ENCODE data around the gene PURA.

PURA gene

DNA sequence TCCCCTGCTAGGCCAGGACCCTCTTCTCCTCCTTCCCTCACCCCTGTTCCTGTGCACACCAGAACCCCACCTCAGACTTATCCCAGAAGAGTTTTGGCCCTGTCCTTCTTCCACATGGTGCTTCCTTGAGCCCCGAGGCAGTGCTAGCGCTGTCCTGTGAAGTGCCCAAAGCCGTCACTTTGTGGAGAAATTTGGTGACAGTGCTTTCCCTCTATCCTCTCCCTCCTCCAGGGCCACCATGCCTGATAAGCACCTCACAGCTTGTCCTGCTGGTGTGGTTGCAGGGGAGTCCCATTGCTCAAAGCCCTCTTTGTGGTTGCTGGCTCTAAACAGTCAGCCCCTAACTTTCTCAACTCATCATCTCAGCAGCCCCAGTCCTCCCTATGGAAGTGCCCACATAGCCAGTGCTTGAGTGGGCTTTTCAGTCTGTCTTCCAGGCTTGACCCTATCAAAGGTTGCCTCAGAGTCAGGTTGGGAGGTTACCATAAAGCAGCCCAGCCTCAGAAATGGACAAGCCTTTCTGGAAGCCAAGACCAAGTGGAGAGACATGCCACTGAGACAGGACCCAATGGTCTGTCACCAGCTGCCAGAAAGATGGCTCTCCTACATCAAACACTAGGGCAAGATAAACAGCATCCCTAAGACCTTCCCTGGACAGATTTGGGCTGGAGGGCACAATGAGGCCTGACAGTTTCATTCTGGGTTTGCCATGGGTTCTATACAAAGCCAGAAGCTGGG is 29.8 kb downstream of the PURA start:
- TF ChIP-seq MYC (IDR thresholded peaks at IDR 0.05; ENCODE audit: low read depth, low read length) (no peak), CTCF (IDR thresholded peaks at IDR 0.05; ENCODE audit: low read depth, low read length) (no peak), POLR2A (IDR thresholded peaks at IDR 0.05; ENCODE audit: extremely low read depth, insufficient read length) (no peak)
- TF ChIP-seq, protein P1, sequence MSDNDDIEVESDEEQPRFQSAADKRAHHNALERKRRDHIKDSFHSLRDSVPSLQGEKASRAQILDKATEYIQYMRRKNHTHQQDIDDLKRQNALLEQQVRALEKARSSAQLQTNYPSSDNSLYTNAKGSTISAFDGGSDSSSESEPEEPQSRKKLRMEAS (IDR thresholded peaks at IDR 0.05; ENCODE audit: low read depth, low read length): no peak

GRCh38 chr5:140145256-140145655 is 31.3 kb downstream of the PURA start:
- TF ChIP-seq POLR2A (IDR thresholded peaks at IDR 0.05; ENCODE audit: extremely low read depth, insufficient read length): no peak
- TF ChIP-seq CTCF (IDR thresholded peaks at IDR 0.05; ENCODE audit: low read depth, low read length): no peak
- no peak for TF ChIP-seq MYC (IDR thresholded peaks at IDR 0.05; ENCODE audit: low read depth, low read length)
- DNase-seq (ENCODE audit: low read depth): no peak
- no peak overlapping the region for H3K4me3 ChIP-seq (ENCODE audit: low read depth, low read length)

More for the DNA sequence above, 29.8 kb downstream of the PURA start:
- no peak for DNase-seq (ENCODE audit: low read depth)
- H3K4me3 ChIP-seq (ENCODE audit: low read depth, low read length): no peak overlapping the region

DNA sequence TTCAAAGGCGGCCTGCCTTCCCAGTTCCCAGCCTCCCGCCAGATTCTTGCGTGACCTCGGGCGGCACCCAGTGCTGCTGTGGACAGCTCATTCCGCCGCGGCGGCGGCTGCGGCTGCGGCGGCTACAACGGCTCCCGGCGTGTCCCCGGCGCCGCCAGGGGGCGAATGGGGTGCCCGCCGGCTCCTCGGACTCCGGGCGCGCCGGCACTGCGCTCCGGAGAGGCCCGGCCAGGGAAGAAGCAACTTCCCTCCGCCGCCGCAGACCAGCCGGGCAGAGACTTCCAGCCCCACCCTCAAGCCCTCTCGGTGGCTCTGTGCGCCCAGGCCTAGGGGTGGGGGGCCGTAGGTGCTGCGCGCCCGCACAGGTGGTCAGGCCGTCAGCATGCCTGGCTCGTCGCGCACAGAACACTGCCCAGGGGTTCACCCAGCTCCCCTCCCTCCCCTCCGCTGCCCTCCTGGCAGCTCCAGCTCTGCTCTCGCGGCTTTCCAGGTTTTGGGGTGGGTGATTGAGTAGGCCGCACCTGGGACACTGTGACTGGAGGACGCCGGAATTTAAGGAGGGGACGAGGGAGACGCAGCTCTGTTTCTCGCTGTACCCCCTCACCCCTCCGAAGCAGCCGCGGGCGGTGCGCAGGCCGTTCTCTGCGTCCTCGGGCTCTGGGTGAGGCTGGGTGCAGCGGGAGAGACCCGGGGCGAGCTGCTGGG is 32.1 kb downstream of the PURA start:
- H3K4me3 ChIP-seq (ENCODE audit: low read depth, low read length): no peak overlapping the region
- TF ChIP-seq, protein P1 (IDR thresholded peaks at IDR 0.05; ENCODE audit: low read depth, low read length): no peak
- TF ChIP-seq MYC (IDR thresholded peaks at IDR 0.05; ENCODE audit: low read depth, low read length): no peak
- peak; percentile 51 for TF ChIP-seq CTCF (IDR thresholded peaks at IDR 0.05; ENCODE audit: low read depth, low read length)
- TF ChIP-seq POLR2A (IDR thresholded peaks at IDR 0.05; ENCODE audit: extremely low read depth, insufficient read length): no peak
- peak; percentile 82 for DNase-seq (ENCODE audit: low read depth)

- no peak for DNase-seq (ENCODE audit: low read depth)
- H3K4me3 ChIP-seq (ENCODE audit: low read depth, low read length): no peak overlapping the region
- TF ChIP-seq MYC (IDR thresholded peaks at IDR 0.05; ENCODE audit: low read depth, low read length): no peak
- no peak for TF ChIP-seq CTCF (IDR thresholded peaks at IDR 0.05; ENCODE audit: low read depth, low read length)
- TF ChIP-seq, protein P1 (IDR thresholded peaks at IDR 0.05; ENCODE audit: low read depth, low read length): no peak
- no peak for TF ChIP-seq POLR2A (IDR thresholded peaks at IDR 0.05; ENCODE audit: extremely low read depth, insufficient read length)
Measured at GRCh38 chr5:140146523-140146842, 32.6 kb downstream of the PURA start.

DNA sequence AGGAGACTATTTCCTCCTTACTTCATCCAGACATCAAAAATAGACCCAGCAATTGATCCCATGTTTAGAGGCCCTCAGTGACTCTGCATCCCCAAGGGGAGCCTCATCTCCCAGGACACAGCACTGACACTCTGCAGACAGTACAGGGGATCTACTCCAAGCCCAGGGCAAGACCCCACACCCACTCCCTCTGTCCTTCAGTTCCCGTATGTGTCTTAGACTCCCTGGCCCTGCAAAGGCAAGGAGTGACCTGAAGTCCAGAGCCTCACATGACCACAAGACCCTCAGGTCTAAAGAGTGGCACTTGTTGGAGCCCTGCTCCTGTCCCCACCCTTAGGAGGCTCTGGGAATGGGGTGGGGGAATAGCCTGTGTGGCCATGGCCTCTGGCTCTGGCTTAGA is 33.6 kb downstream of the PURA start:
- no peak overlapping the region for H3K4me3 ChIP-seq (ENCODE audit: low read depth, low read length)
- DNase-seq (ENCODE audit: low read depth): no peak
- no peak for TF ChIP-seq POLR2A (IDR thresholded peaks at IDR 0.05; ENCODE audit: extremely low read depth, insufficient read length)
- TF ChIP-seq, protein P1 (IDR thresholded peaks at IDR 0.05; ENCODE audit: low read depth, low read length): no peak
- TF ChIP-seq CTCF (IDR thresholded peaks at IDR 0.05; ENCODE audit: low read depth, low read length): no peak
- no peak for TF ChIP-seq MYC (IDR thresholded peaks at IDR 0.05; ENCODE audit: low read depth, low read length)
